Pons (tissue), 1 donor: ENCODE data around the gene MEPCE.
A peak's percentile ranks its signal among the peaks of the same experiment; 100 is the strongest.

Experiments used
- DNase-seq: peaks from one replicate; pipeline ENCODE4 v3.0.0-alpha.2; 2016; ENCODE audit warnings: low spot score

Gene MEPCE

DNA sequence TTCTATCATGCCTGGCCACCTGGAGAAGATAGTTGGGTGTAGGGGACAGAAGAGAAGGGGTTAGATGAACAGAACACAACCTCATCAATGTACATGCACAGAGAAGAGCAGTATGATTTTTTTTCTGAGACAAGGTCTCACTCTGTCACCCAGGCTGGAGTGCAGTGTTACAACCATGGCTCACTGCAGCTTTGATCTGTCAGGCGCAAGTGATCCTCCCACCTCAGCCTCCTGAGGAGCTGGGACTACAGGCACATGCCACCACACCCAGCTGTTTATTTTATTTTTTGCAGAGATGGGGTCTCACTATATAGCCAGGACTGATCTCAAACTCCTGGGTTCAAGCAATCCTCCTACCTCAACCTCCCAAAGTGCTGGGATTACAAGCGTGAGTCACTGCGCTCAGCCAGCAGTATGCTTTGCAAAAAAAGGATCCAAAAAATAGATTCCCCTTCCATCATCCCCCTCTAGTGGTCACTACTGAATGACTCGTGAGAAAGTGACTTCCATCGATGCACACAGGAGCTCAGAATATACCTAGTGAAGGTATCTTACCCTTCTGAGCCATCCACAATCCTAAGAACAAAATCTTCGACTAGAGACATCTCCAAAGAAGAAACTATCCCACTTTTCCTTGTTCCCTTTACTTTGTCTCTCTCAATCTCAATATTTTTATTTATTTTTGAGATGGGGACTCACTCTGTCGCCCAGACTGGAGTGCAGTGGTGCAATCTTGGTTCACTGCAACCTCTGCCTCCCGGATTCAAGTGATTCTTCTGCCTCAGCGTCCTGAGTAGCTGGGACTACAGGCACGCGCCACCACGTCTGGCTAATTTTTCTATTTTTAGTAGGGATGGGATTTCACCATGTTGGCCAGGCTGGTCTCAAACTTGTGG is 22.1 kb upstream of the MEPCE start:
- DNase-seq: peak; percentile 59

DNA sequence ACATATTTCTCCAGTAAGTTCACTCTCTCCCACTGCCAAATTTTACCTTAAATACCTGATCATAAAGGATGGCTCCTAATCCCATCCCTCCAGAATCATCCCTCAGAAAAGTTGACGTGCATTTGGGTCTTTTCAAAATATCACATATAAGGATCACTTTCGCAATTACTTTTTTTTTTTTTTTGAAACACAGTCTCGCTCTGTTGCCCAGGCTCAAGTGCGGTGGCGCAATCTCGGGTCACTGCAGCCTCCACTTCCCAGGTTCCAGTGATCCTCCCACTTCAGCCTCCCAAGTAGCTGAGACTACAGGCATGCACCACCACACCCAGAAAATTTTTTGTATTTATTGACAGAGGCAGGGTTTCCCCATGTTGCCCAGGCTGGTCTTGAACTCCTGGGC is 18.5 kb upstream of the MEPCE start:
- no peak for DNase-seq

DNA sequence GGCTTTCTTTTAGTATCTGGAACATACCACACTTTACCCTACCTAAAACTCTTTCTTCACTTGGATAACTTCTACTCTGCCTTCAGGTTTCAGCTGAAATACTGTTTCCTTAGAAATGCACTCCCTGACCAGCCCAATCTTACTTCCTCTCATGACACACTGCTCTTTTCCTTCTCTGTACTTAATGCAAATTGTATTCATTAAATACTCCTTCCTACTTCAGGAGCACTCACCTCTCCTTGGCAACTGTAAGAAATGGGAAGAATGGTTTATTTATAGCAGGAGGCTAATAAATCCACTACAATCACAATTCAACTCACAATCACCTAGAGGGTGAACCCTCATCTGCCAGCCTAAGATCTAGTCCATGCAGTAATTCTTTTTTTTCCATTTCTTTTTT is 16.3 kb upstream of the MEPCE start:
- no peak for DNase-seq

DNA sequence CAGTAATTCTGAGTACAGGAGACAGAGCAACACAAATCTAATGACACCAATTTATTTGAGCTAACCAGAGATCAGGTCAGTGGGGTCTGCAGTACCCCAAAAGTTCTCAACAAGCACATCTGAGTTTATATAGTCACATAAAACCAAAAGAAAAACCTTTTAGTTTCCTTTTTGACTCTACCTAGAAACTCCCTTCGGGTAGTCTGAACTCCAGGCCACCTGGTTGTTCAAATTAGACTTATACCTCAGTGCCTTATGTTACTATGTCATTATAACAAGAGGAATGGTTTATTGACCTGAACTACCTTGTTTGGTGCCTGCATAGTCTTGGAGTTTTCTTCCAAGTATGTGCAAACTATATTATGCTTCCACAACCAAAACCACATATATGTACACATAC is 15.7 kb upstream of the MEPCE start:
- DNase-seq: no peak

DNA sequence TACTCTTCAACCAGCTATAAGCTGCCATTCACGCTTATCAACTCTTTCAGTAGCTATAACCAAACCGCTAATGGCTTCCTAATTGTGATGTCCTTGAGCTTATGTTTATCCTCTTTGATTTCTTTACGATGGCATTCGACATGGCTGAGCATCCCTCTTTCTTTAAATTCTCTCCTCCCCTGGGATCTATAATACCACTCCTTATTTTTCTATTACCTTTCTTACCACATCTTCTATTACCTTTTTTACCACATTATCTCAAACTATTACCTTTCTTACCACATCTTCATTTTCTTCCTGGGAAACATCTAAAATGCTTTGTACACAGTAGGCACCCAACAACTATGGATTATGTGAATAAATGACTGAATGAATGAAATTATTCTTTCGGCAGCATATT is 14.2 kb upstream of the MEPCE start:
- DNase-seq: no peak

DNA sequence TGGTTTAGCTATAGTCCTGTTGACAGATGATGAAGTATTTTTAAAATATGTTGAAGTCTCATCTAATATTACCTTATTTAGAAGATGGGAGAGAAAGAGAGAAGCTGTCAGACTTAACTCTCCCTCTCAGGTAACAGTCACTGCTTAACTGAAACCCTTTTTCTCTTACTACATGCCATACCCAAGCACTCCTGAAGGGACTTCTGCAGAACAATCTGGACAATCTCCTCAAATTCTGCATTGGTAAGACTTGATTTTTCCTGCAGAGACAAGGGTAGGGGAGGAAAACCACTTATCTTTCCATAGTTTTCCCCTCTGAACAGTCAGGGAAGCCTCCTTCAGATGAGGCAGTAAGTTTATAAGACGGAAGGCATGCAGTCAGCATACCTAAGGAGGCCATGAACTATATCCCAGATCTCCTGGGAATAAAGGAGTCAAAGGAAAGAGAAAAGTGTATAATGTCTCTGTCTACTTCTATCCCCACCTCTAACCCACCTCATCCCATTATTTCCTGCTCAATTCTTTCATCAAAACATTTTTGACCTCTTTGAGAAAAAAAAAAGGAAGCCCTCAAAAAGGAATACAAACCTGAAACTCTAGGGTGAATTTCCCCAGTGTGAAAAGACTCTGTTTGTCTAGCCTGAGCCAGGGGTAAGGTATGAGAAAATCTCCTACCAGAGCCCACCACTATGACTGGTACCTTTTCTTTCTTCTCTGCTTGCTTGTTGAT is 10.5 kb upstream of the MEPCE start:
- no peak for DNase-seq

DNA sequence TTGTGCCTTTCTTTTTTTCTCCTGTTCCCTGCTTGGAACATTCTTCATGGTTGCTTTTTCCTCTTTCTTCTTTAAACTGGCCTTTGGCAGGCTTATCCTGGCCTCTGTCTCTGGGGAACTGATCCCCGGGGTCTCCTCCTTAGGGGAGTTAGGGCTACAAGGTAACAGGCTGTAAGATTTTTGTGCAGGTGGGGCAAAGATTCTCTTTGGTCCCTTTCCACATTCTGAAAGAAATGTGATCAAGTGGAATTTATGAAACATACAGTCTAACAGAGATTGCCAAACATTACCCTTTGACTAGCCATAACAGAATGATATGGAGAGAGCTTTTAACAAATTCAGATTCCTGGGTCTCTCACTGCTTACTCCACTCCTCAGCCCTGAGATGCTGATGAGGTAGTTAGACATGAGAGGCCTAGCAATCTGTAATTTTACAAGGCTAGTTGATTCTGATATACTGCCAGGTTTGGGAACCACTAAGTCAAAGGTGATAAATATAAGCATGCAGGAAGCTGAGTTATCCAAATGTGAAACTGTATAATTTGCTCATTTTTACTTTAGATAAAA is 9.9 kb upstream of the MEPCE start:
- DNase-seq: no peak

DNA sequence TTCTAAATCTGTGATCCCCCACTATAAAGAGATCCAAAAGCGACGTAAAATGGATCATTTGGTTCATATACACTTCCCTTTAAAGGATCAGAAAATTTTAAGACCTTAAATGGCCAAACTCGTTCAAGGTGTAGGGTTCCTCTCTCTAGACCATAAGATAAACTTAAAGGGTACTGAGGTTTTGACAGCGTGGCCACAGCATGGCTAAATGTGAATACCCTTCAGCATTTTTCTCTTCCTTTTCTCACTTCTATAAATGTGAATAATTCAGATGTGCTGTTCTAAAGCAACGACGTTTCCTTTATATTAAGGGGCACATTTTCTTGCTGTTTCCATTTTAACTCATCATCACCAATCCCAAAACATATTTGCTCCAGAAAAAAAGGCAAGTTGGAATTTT is 6.3 kb upstream of the MEPCE start:
- no peak for DNase-seq

DNA sequence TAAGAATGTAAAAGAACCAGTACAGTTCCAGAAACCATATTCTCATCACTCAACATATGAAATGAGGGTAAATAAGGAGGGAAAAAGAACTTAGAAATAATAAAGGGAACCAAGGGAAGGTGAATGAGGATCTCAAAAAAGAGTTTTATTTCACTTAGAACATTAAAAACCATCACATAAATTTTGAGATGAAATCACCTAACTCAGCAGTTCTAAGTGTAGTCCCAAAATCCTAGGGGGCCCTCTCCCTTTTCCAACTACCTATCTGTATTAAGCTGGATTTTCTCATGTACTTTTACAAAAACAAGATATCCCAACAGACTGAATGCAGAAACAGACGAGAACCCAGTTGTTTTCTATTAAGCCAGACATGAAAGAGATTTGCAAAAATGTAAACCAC is 4.3 kb upstream of the MEPCE start:
- no peak for DNase-seq

DNA sequence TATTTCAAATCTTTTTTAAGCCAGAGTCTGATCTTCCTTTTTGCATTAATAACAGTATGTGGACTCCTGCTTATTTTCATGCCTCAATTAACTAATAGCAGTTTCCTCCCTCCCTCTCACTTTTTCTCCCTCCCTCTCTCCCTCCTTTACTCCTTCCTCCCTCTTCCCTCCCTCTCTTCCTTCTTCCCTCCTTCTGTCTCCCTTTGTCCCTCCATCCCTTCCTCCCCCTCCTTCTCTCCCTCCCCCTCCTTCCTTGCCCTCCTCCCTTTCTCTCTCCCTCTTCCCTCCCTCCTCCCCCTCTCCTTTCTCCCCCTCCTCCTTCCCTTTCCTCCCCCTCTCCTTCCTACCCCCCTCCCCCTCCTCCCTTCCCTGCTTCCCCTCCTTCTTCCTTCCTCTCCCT is 3.1 kb upstream of the MEPCE start:
- DNase-seq: no peak

DNA sequence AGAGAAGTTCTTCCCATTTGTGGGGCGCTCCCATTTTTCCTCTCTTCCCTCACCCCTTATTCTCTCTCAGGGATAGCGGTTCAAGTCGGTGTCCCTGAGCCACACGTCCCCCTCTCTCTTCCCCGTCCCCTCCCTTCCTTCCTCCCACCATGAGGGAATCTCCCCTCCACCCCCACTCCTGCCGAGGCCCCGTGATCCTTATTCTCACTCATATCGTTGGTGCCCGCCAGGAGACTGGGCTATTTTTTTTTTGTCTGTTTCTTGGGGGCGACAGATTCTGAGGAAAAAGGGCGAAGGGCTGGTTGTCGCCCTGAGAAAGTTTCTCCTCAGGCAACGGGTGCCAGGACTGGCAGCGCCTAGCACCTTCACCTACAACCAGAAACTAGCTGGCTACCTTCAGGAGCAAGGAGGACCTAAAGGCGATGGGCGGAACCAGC is 1.9 kb upstream of the MEPCE start:
- no peak for DNase-seq

DNA sequence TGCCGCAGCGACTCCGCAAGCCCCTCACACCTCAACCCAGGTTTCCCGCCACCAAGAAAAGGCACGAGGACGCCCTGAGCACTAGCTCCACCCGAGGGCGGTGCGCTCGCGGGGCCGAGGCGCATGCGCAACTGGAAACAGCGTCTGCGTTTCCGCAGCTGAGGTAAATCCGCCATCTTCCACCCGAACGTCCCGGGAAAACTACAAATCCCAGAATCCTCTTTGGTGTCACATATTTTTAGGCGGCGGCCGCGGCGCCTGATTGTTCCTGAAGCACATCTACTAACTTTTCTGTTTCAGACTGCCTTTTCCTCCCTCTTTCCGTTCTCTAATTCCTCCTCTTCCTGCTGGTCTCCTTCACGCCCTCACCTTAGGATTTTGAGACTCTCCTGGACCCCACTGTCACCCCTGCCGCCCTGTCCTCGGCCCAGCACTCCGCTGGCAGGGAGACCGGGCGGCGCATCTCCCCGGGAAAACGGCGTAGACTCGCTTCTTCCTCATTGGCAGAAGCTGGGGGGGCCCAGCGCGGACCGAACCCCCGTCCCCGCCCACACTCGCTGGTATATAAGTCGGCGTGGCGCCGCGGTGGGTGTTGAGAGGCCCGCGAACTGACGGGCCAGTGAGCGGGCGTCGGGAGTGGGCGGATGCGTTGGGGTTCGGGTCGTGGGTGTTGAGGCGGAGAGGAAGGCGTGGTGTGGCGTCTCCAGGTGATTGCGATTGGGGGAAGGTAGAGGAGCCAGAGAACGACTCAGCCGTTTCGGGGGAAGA is 1.2 kb upstream of the MEPCE start, which contains the start of gene ZCWPW1:
Gene ZCWPW1 (minus strand): TSS at position 505 of the 768 bp plus-strand sequence. CDS start 8,054 bp downstream, outside the sequence.
- peak; percentile 97 for DNase-seq

DNA sequence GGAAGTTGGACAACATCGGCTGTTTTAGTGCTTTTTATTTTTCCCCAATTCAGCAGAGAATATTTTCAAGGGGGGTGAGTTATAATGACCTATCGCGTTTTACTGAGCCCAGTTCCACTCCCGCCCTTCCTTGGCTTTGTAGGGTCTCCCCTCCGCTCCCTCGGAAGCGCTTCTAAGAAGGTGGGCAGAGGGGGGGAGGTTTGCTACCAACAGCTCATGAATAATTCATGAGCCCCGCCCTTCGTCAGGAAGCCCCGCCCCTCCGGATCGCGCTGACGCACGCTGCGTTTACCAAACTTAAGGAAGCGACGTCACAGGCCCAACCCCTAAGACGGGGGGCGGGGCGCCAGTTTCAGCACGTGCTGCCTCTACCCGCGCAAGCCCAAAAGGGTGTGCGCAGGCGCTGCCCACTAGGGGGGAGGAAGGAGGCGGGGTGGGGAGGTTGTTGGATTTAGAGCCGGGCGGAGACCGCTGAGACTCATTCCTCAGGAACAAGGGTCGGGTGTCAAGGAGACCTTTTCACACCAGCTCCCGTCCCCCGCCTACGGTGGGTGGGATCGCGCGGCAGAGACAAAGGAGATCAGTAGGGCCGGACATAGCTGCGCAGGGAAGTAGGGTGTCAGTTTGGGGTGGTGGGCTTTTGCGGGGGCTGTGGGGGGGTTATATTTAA is 529 bp upstream of the MEPCE start:
- peak; percentile 99 for DNase-seq

DNA sequence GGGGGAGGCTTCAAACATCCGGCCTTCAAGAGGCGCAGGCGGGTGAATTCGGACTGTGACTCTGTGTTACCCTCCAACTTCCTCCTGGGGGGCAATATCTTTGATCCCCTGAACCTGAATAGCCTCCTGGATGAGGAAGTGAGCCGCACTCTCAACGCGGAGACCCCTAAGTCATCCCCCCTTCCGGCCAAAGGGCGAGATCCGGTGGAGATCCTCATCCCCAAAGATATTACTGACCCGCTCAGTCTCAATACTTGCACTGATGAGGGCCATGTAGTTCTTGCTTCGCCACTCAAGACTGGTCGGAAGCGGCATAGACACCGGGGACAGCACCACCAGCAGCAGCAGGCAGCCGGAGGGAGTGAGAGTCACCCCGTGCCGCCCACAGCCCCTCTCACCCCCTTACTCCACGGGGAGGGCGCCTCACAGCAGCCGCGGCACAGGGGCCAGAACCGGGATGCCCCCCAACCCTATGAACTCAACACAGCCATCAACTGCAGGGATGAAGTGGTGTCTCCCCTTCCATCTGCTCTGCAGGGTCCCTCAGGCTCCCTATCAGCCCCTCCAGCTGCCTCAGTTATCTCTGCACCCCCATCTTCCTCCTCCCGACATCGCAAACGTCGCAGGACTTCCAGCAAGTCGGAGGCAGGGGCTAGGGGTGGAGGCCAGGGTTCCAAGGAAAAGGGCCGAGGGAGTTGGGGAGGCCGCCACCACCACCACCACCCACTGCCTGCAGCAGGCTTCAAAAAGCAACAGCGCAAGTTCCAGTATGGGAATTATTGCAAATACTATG is 1.1 kb downstream of the MEPCE start:
- peak; percentile 30 for DNase-seq

DNA sequence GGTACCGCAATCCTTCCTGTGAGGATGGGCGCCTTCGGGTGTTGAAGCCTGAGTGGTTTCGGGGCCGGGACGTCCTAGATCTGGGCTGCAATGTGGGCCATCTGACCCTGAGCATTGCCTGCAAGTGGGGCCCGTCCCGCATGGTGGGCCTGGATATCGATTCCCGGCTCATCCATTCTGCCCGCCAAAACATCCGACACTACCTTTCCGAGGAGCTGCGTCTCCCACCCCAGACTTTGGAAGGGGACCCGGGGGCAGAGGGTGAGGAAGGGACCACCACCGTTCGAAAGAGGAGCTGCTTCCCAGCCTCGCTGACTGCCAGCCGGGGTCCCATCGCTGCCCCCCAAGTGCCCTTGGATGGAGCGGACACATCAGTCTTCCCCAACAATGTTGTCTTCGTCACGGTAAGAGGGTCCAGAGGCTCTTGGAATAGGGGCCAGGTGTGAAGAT is 1.7 kb downstream of the MEPCE start:
- no peak for DNase-seq

DNA sequence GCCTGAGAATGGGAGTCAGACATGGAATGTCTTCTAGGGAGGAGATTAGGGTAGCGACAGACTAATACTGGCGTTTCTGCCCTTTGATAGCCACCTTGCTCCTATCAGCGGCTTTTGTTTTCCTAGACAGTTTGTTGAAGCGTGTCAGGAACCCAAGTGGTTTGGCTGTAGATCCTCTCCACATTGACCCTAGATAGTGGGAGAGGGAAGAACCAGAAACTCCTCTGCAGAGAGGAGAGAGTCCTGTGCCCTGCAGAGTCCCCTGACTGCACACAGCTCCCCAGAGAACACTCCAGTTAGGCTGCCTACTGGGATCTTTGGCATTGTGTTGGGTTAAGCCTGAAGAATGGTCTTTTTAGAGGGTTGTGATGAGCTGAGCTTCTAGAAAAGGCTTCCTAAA is 2.4 kb downstream of the MEPCE start:
- DNase-seq: no peak

DNA sequence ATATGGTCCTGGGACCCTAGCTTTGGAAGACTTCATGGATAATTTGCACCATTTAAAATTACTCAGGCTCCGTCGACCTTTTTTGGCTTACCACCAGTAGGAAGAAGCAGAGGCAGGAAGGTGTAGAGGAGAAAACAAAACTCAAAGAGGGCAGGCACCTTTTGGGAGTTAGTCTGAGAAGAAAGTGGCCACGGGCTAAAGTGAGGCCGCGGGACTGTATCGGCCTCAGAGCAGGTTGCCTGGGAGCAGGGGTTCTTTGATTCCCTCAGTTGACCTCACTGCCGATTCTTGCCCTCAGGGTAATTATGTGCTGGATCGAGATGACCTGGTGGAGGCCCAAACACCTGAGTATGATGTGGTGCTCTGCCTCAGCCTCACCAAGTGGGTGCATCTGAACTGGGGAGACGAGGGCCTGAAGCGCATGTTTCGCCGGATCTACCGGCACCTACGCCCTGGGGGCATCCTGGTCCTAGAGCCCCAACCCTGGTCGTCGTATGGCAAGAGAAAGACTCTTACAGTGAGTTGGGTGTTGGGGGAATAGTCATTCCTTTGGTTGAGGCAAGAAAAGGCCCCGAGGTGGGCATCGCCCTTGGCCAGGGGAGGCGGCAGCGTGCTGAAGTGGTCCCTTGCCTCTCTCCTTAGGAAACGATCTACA is 3.1 kb downstream of the MEPCE start:
- no peak for DNase-seq

DNA sequence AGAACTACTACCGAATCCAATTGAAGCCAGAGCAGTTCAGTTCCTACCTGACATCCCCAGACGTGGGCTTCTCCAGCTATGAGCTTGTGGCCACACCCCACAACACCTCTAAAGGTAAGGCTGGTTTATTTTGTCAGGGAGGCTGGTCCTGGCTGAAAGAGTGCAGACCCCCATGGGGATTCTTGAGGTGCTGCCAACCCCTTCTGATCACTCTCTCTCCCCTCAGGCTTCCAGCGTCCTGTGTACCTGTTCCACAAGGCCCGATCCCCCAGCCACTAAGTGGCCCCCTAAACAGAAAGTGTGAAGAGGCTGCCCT is 3.6 kb downstream of the MEPCE start:
- DNase-seq: no peak

DNA sequence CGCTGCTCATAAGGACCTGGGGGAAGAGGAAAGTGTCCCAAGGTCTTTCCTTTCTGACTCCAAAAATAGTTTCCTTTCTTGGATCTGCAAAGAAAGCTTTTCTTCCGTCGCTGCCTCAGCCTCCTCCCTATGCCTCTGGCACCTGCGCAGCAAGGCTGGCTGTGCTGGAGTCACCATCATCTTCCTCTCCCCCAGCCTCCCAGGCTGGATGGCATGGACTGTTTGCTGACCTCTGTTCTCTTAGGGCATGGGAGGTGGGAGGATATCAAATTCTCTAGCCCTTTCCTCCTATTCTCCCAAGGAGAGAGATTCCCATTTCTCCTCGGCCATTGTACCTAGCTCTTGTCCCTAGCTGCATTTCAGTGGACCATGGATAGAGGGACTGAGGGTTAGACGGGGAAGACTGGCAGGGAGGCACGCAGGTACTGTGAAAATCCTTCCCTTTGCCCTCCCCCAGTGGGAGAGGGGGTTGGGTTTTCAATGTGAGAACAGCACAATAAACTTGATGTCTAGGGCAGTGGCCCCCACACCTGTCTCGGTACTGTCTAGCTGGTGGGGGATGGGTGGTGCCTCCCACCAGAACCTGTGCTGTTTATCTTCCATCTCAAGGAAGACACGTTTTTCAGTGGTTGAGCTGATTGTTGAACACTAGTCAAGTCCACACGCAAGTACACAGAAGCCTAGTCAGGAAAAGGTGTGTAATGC is 4.1 kb downstream of the MEPCE start:
- no peak for DNase-seq
